Caco-2 (cell line): ENCODE results near the gene CDC42EP5. TPM values are rescaled to one million over a fixed set of nuclear protein-coding genes. Genes with fewer than 3 reads are reported as not detected.

Experiments
- BruUV-seq: library from RNA; stranded (reverse); fragments of 400-500 nt; replicated peaks from 2 replicates; lab custom pipeline; 2021; lab: Mats Ljungman, UMichigan
- CTCF ChIA-PET: fragments of 300-600 bp; sonication (Branson Sonifier 250); formaldehyde crosslinking; loops from one replicate; lab custom pipeline; 2022; ENCODE audit warnings: antibody characterized with exemption; lab: Charles Lee
- POLR2A ChIA-PET: fragments of 300-600 bp; sonication (Branson Sonifier 250); formaldehyde crosslinking; loops from one replicate; lab custom pipeline; 2022; ENCODE audit warnings: antibody characterized with exemption; lab: Charles Lee
- DNase-seq, 2 experiments: peaks; one replicate each; pipeline versions ENCODE4 v3.0.0 to v3.0.0-alpha.2; 2020 to 2022
- H3K27me3 ChIP-seq: replicated peaks from 2 replicates; pipeline ENCODE4 v1.6.0; 2011; ENCODE audit warnings: low read length; ENCODE audit not compliant: control insufficient read depth, insufficient read depth
- H3K36me3 ChIP-seq: 2 replicates; pipeline ENCODE4 v1.5.1; 2011; ENCODE audit warnings: low read length; ENCODE audit not compliant: control insufficient read depth, insufficient read depth
- H3K4me1 ChIP-seq: fragments of 250-450 bp; sonication (Bioruptor Pico); 2 replicates; pipeline ENCODE4 v1.5.1; 2020; ENCODE audit warnings: mild to moderate bottlenecking
- H3K4me3 ChIP-seq: 2 replicates; pipeline ENCODE4 v1.5.1; 2011; ENCODE audit warnings: low read depth, mild to moderate bottlenecking, control low read depth, low read length
- H3K9me3 ChIP-seq: fragments of 250-450 bp; sonication (Bioruptor Pico); 2 replicates; pipeline ENCODE4 v1.5.1; 2020; ENCODE audit warnings: mild to moderate bottlenecking, moderate library complexity
- H3K27ac Mint-ChIP-seq: one replicate; pipeline ENCODE4 v1.8.0; 2022; ENCODE audit warnings: mixed read lengths; ENCODE audit not compliant: unreplicated experiment
- H3K27me3 Mint-ChIP-seq: one replicate; pipeline ENCODE4 v1.8.0; 2022; ENCODE audit warnings: mixed read lengths; ENCODE audit not compliant: insufficient read depth, unreplicated experiment
- H3K36me3 Mint-ChIP-seq: one replicate; pipeline ENCODE4 v1.8.0; 2022; ENCODE audit warnings: mild to moderate bottlenecking, mixed read lengths; ENCODE audit not compliant: insufficient read depth, unreplicated experiment
- H3K4me1 Mint-ChIP-seq: one replicate; pipeline ENCODE4 v1.8.0; 2022; ENCODE audit warnings: low read depth, mixed read lengths; ENCODE audit not compliant: unreplicated experiment
- H3K4me3 Mint-ChIP-seq: one replicate; pipeline ENCODE4 v1.8.0; 2022; ENCODE audit warnings: mild to moderate bottlenecking, moderate library complexity, mixed read lengths; ENCODE audit not compliant: unreplicated experiment
- H3K9me3 Mint-ChIP-seq: one replicate; pipeline ENCODE4 v1.8.0; 2022; ENCODE audit warnings: mixed read lengths; ENCODE audit not compliant: unreplicated experiment
- CTCF ChIP-seq, 2 experiments: fragments of 200-600 bp in 1 of 2; IDR thresholded peaks; 1 replicate in 1 of 2; 2 replicates in 1 of 2; pipeline versions ENCODE4 v1.5.1 to v1.8.0; 2011 to 2022; ENCODE audit warnings: antibody characterized with exemption in 1 of 2, control low read depth in 1 of 2, inconsistent platforms in 1 of 2, low read depth in 1 of 2, low read length in 1 of 2, mild to moderate bottlenecking in 1 of 2, moderate library complexity in 1 of 2; ENCODE audit not compliant: insufficient read depth in 1 of 2, severe bottlenecking in 1 of 2, unreplicated experiment in 1 of 2
- intact Hi-C: fragments of 100-400 bp; cut with micrococcal nuclease; formaldehyde crosslinking; loops from one replicate; pipeline ENCODE4 v1.10.0; 2022; ENCODE audit not compliant: unreplicated experiment
- total RNA-seq: library from RNA; stranded (reverse); gene quantifications from 2 replicates; pipeline ENCODE4 v1.2.3, GENCODE V29; 2022

CDC42EP5 gene
- total RNA-seq, 1 experiment from 2014 or later: 8.6 TPM

DNA sequence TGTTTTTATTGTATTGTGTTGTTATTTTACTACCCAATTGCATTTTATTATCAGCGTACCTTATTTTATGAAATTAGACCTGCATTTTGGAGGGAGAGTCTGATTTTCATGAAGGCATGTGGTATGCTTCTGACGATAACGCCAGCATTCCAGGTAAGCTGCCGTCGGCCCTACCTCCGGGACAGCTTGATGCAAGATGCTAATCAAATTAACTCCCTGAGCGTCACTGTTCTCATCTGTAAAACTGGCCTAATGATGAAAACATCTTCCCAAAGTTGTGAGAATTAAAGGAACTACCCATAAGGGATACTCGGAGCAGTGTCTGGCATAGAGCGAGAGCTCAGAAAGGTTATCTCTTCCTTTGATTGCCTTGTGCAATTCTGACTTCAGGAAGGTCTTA, 16.7 kb upstream of the CDC42EP5 start:
- Mint-ChIP-seq H3K27me3 (peaks cover 32% of the 10 kb centered on the region), H3K4me3 (no peak overlapping the region), H3K27ac (no peak overlapping the region), H3K9me3 (no peaks in the 10 kb centered on the region), H3K36me3 (no peaks in the 10 kb centered on the region), H3K4me1 (no peaks in the 10 kb centered on the region)
- ChIA-PET CTCF (interaction anchor here (0.6 kb wide), 1 partner anchor 552 kb away, joined by 3 read pairs; no protein-coding TSS in a partner anchor), POLR2A (no interaction called here)
- intact Hi-C loops: no loop called here
- Histone ChIP-seq H3K4me1 (peaks cover 3% of the 10 kb centered on the region; the same call in 1 of the 2 replicates), H3K27me3 (no peaks in the 10 kb centered on the region; the same call in 1 of the 2 replicates), H3K36me3 (no peaks in the 10 kb centered on the region), H3K9me3 (no peaks in the 10 kb centered on the region), H3K4me3 (no peak overlapping the region)
- no TSS peak for BruUV-seq
- DNase-seq: no peak
- TF ChIP-seq CTCF (IDR thresholded peaks at IDR 0.05; ENCODE audit: insufficient read depth in 1 of 2, low read depth in 1 of 2, low read length in 1 of 2, severe bottlenecking in 1 of 2, unreplicated experiment in 1 of 2): no peak

- no peaks in the 10 kb centered on the region for H3K9me3 ChIP-seq
- BruUV-seq: no TSS peak
- no peaks in the 10 kb centered on the region; the same call in 1 of the 2 replicates for H3K27me3 ChIP-seq
- TF ChIP-seq CTCF (IDR thresholded peaks at IDR 0.05; ENCODE audit: insufficient read depth in 1 of 2, low read depth in 1 of 2, low read length in 1 of 2, severe bottlenecking in 1 of 2, unreplicated experiment in 1 of 2): no peak
- peaks cover 34% of the 10 kb centered on the region for H3K27me3 Mint-ChIP-seq
- no peaks in the 10 kb centered on the region for H3K36me3 Mint-ChIP-seq
- POLR2A ChIA-PET: no interaction called here
- peak in 1 of 2 experiments; percentile 54 for DNase-seq
- no peak overlapping the region for H3K4me3 Mint-ChIP-seq
- CTCF ChIA-PET: no interaction called here
- intact Hi-C loops: no loop called here
- no peak overlapping the region for H3K4me3 ChIP-seq
- H3K36me3 ChIP-seq: no peaks in the 10 kb centered on the region
- no peak overlapping the region for H3K27ac Mint-ChIP-seq
- no peaks in the 10 kb centered on the region for H3K4me1 Mint-ChIP-seq
- no peaks in the 10 kb centered on the region for H3K9me3 Mint-ChIP-seq
- H3K4me1 ChIP-seq: peaks cover 3% of the 10 kb centered on the region; the same call in 1 of the 2 replicates
Measured at GRCh38 chr19:54489341-54489740, 16.2 kb upstream of the CDC42EP5 start.

GRCh38 chr19:54485851-54486250, 12.8 kb upstream of the CDC42EP5 start:
- no peak for DNase-seq
- no peak for TF ChIP-seq CTCF (IDR thresholded peaks at IDR 0.05; ENCODE audit: insufficient read depth in 1 of 2, low read depth in 1 of 2, low read length in 1 of 2, severe bottlenecking in 1 of 2, unreplicated experiment in 1 of 2)
- H3K4me1 Mint-ChIP-seq: no peaks in the 10 kb centered on the region
- POLR2A ChIA-PET: no interaction called here
- Histone ChIP-seq H3K4me1 (peaks cover 3% of the 10 kb centered on the region; the same call in 1 of the 2 replicates), H3K36me3 (no peaks in the 10 kb centered on the region), H3K4me3 (no peak overlapping the region), H3K27me3 (no peaks in the 10 kb centered on the region; the same call in 1 of the 2 replicates), H3K9me3 (no peaks in the 10 kb centered on the region)
- H3K27me3 Mint-ChIP-seq: peaks cover 29% of the 10 kb centered on the region
- H3K9me3 Mint-ChIP-seq: no peaks in the 10 kb centered on the region
- CTCF ChIA-PET: no interaction called here
- intact Hi-C loops: no loop called here
- H3K4me3 Mint-ChIP-seq: no peak overlapping the region
- H3K27ac Mint-ChIP-seq: no peak overlapping the region
- H3K36me3 Mint-ChIP-seq: no peaks in the 10 kb centered on the region
- BruUV-seq: no TSS peak
